ENCODE data around the gene SEMA6C. TPM values are rescaled to one million over a fixed set of nuclear protein-coding genes. Genes with fewer than 3 reads are reported as not detected.

The SEMA6C gene
- total and polyA plus RNA-seq, 2 of the 13 experiments (the other 11 are each of a cell fraction or from before 2014, with no cell fraction given) = 1.4 to 2.9 TPM

DNA sequence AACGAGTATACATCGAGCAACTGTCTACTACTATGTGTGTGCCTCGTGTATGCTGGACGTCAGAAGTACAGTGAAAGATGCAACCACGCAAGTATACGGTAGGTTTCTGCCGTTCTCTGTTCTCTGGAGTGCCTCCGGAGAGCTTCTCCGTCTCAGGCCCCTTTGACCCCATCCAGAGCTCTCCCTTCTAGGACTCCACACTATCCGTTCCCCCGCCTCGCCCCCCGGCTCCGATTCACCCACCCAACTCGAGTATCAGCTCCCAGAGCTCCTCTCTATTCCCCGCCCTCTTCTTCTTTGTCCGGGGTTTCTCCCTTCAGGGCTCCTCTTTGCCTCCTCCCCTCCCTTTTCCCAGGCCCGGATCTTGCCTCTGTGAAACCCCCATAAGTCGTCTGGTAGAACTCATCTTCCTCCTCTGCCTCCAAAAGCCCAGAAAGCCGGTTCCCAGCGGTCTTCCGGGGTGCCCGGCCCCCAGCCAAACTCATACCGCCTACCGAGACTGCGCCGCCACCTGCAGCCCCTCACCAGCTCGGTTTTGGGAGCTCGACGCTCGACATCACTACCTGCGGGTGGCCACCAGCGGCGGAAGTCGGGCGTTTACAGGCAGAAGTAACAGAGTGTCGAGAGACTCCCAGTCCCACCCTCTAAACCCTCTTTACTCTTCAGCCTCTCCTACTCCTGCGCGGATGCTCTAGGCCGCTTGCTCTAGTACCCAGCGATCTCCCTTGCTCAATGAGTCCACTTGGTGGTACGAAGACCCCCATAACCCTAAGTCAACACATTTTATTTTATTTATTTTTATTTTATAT, 43.4 kb upstream of the SEMA6C start, which contains the start of gene VPS72 (continued):
- no peak for TF ChIP-seq ZNF407 (CRISPR knock-in tag; IDR thresholded peaks at IDR 0.05; ENCODE audit: not compliant biosample characterization)
- peak; percentile 58; the same call in 1 of the 2 replicates for TF ChIP-seq ZNF329 (CRISPR knock-in tag; IDR thresholded peaks at IDR 0.05; ENCODE audit: low read depth)
- peak; percentile 76 for TF ChIP-seq RXRB (CRISPR knock-in tag; IDR thresholded peaks at IDR 0.05; ENCODE audit: borderline replicate concordance)
- no peak for TF ChIP-seq ZNF383 (CRISPR knock-in tag; IDR thresholded peaks at IDR 0.05; ENCODE audit: borderline replicate concordance)
- peak; percentile 86 for TF ChIP-seq PHF8 (CRISPR knock-in tag; IDR thresholded peaks at IDR 0.05)
- TF ChIP-seq, protein P1, sequence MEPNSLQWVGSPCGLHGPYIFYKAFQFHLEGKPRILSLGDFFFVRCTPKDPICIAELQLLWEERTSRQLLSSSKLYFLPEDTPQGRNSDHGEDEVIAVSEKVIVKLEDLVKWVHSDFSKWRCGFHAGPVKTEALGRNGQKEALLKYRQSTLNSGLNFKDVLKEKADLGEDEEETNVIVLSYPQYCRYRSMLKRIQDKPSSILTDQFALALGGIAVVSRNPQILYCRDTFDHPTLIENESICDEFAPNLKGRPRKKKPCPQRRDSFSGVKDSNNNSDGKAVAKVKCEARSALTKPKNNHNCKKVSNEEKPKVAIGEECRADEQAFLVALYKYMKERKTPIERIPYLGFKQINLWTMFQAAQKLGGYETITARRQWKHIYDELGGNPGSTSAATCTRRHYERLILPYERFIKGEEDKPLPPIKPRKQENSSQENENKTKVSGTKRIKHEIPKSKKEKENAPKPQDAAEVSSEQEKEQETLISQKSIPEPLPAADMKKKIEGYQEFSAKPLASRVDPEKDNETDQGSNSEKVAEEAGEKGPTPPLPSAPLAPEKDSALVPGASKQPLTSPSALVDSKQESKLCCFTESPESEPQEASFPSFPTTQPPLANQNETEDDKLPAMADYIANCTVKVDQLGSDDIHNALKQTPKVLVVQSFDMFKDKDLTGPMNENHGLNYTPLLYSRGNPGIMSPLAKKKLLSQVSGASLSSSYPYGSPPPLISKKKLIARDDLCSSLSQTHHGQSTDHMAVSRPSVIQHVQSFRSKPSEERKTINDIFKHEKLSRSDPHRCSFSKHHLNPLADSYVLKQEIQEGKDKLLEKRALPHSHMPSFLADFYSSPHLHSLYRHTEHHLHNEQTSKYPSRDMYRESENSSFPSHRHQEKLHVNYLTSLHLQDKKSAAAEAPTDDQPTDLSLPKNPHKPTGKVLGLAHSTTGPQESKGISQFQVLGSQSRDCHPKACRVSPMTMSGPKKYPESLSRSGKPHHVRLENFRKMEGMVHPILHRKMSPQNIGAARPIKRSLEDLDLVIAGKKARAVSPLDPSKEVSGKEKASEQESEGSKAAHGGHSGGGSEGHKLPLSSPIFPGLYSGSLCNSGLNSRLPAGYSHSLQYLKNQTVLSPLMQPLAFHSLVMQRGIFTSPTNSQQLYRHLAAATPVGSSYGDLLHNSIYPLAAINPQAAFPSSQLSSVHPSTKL (CRISPR knock-in tag; IDR thresholded peaks at IDR 0.05) = peak; percentile 56; the same call in 1 of the 2 replicates
- TF ChIP-seq, protein P2, sequence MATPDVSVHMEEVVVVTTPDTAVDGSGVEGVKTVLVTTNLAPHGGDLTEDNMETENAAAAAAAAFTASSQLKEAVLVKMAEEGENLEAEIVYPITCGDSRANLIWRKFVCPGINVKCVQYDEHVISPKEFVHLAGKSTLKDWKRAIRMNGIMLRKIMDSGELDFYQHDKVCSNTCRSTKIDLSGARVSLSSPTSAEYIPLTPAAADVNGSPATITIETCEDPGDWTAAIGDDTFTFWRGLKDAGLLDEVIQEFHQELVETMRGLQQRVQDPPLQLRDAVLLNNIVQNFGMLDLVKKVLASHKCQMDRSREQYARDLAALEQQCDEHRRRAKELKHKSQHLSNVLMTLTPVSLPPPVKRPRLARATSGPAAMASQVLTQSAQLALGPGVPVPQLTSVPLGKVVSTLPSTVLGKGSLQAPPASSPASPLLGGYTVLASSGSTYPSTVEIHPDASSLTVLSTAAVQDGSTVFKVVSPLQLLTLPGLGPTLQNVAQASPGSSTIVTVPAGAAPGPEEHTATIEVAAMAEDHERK (CRISPR knock-in tag; IDR thresholded peaks at IDR 0.05; ENCODE audit: low read depth) = peak; percentile 83
- no peak for TF ChIP-seq FOXP1 (IDR thresholded peaks at IDR 0.05)
- TF ChIP-seq FOXP1 (CRISPR knock-in tag; IDR thresholded peaks at IDR 0.05) = 0 out of 2 replicates have a peak, but pooled peaks have one; percentile 11
- TF ChIP-seq ZNF562 (CRISPR knock-in tag; IDR thresholded peaks at IDR 0.05; ENCODE audit: borderline replicate concordance) = no peak
- peak; percentile 70 for TF ChIP-seq THRA (CRISPR knock-in tag; IDR thresholded peaks at IDR 0.05; ENCODE audit: borderline replicate concordance)
- no peak for TF ChIP-seq ADNP (CRISPR knock-in tag; IDR thresholded peaks at IDR 0.05)
- peak; percentile 77; the same call in 1 of the 2 replicates for TF ChIP-seq SP4 (CRISPR knock-in tag; IDR thresholded peaks at IDR 0.05)
